Measurements from ENCODE around the gene NR4A1.

DNA sequence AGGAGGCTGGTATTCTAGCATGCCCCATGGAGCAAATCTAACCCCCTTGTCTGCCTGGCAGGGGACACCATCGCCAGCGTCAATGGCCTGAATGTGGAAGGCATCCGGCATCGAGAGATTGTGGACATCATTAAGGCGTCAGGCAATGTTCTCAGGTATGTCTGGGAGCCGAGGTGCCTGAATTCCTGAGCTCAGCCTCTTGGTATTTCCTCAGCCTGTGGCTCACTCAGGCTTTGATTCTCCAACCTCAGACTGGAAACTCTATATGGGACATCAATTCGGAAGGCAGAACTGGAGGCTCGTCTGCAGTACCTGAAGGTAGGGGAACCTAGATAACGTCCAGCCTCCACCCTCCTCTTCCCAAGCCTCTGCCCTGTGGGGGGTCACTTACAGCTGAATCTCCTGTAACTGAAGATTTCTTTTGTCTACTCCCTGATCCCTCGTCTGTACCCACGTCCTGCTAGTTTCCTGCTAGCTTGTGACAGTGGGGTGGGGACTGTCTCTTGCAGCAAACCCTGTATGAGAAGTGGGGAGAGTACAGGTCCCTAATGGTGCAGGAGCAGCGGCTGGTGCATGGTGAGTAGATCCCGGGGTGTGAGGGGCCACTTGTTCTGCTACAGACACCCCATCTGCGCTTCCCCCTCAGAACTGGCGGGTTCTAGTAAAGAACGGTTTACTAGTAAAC is 37.5 kb upstream of the NR4A1 start:
- TF ChIP-seq, protein P1, sequence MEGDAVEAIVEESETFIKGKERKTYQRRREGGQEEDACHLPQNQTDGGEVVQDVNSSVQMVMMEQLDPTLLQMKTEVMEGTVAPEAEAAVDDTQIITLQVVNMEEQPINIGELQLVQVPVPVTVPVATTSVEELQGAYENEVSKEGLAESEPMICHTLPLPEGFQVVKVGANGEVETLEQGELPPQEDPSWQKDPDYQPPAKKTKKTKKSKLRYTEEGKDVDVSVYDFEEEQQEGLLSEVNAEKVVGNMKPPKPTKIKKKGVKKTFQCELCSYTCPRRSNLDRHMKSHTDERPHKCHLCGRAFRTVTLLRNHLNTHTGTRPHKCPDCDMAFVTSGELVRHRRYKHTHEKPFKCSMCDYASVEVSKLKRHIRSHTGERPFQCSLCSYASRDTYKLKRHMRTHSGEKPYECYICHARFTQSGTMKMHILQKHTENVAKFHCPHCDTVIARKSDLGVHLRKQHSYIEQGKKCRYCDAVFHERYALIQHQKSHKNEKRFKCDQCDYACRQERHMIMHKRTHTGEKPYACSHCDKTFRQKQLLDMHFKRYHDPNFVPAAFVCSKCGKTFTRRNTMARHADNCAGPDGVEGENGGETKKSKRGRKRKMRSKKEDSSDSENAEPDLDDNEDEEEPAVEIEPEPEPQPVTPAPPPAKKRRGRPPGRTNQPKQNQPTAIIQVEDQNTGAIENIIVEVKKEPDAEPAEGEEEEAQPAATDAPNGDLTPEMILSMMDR (IDR thresholded peaks at IDR 0.05; ENCODE audit: insufficient read depth, low read depth, low read length): no peak
- no peak for TF ChIP-seq EZH2 (IDR thresholded peaks at IDR 0.05; ENCODE audit: insufficient read depth, low read length)

All from astrocyte (in vitro differentiated cells and primary cell).